ENCODE measurements around the gene DNPEP. TPM values are rescaled to one million over a fixed set of nuclear protein-coding genes. Genes with fewer than 3 reads are reported as not detected.

Gene DNPEP
- total RNA-seq, 6 experiments from 2014 or later, result 46.9 to 59.4 (median 53.0) TPM

DNA sequence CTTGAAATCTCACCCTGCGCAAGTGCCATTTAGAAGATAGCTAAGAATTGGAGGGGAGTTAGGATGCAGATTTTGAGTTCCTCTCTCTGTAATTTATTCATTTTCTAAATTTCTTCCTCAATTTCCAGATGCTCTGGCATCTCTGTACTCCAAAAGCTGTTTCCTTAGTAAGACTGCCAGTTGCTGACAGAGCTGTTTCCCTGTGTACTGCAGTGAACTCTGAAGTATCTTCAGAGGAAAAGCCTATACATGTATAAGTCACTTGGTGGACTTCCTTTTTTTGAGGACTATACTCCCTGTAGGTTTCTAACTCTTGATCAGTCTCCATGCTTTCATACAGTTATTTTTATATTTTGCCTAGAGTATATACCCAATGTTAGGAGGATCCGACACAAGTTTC is 53.6 kb downstream of the DNPEP start:
- DNase-seq, result no peak
- H3K4me1 Mint-ChIP-seq (ENCODE audit: low read depth), result no peaks in the 10 kb centered on the region

DNA sequence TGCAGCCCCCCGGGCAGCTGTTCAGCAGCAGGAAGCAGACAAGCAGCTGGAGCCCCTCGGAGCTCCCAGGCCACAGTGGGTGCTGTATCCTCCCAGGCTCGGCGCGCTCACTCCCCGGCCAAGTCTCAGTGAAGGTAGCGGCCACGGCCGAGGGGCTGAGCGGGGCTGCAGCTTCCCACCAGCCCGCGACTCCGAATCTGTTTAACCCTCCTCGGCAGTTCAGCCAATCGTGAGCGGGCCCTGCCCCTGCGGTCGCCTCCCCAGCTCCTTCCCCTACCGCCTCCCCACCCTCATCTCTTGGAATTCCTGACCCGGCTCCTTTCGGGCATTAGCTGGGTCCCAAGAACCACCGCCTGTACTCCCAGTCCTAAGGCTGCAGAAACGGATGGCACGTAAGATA is 55.2 kb downstream of the DNPEP start, which contains the start of gene RESP18:
Gene RESP18, minus strand, starts transcription at position 203 of the 400 bp plus-strand sequence.
- Mint-ChIP-seq H3K27me3 (ENCODE audit: insufficient read depth) (peaks cover 46% of the 10 kb centered on the region), H3K4me3 (no peak within 1 kb of the TSS), H3K4me1 (ENCODE audit: low read depth) (no peaks in the 10 kb centered on the region), H3K27ac (no peak within 1 kb of the TSS), H3K36me3 (ENCODE audit: low read depth) (no peaks in the 10 kb centered on the region; the same call in 1 of the 2 replicates), H3K9me3 (peaks cover 4% of the 10 kb centered on the region; the same call in 1 of the 2 replicates)
- DNase-seq, result no peak
- no peak for TF ChIP-seq CTCF (IDR thresholded peaks at IDR 0.05)

More for the DNA sequence above, 53.6 kb downstream of the DNPEP start:
- no peak for TF ChIP-seq CTCF (IDR thresholded peaks at IDR 0.05)
- Mint-ChIP-seq H3K9me3 (peaks cover 4% of the 10 kb centered on the region; the same call in 1 of the 2 replicates), H3K4me3 (no peak overlapping the region), H3K27me3 (ENCODE audit: insufficient read depth) (peaks cover 45% of the 10 kb centered on the region), H3K27ac (no peak overlapping the region), H3K36me3 (ENCODE audit: low read depth) (no peaks in the 10 kb centered on the region; the same call in 1 of the 2 replicates)

DNA sequence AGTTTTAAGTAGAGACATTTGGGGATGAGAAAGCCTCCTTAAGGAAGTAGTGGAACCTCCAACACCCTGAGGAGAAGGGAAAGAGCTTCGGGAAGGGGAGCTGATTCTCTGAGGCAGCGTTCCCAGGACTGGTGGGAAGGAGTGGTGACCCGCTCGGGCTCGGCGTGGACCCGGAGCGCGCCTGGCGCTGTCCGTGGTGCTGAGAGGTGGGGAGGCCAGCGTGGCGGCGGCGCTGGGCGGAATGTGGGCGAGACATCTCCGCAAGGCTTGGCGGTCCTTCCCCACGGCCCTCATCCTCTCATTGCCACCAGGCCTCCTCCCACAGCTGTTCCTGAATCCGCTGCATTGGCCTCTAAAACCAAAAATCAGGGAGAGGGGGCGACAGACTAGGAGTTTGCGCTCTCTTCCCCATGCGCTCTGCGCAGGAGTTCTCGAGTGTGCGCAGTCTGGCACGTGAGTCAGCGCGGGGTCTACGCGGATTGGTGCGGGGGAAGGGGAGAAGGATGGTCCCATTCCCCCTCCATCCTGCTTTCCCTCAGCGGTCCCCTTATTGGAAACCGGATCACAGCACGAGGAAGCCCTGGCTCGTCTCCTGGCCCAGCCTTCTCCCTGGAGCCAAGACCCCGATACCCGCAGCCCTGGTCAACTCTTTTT is 56.0 kb downstream of the DNPEP start:
- Mint-ChIP-seq H3K4me3 (no peak overlapping the region), H3K36me3 (ENCODE audit: low read depth) (no peaks in the 10 kb centered on the region; the same call in 1 of the 2 replicates), H3K27me3 (ENCODE audit: insufficient read depth) (peaks cover 52% of the 10 kb centered on the region), H3K27ac (no peak overlapping the region), H3K9me3 (peaks cover 4% of the 10 kb centered on the region; the same call in 1 of the 2 replicates), H3K4me1 (ENCODE audit: low read depth) (no peaks in the 10 kb centered on the region)
- DNase-seq, result no peak
- TF ChIP-seq CTCF (IDR thresholded peaks at IDR 0.05), result no peak

DNA sequence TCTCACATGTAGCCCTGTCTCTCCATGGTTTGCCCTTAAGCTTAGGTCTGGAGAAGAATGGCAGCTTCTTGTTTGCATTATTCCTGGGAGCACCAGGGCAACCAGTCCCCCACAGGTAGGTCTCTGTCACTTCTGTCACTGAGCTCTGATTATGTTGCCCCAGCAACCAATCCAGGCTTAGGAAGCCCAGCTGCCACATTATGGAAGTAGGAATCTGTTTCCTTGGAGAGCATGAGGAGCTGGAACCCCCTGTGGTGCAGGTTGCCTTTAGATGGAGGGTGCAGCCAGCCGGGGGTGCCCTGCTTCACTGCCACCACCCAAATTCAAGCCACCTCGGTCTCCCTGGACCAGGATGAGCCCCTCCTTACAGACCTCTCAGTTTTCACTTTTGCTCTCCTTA is 60.0 kb downstream of the DNPEP start:
- Mint-ChIP-seq H3K27me3 (ENCODE audit: insufficient read depth) (peaks cover 54% of the 10 kb centered on the region), H3K4me1 (ENCODE audit: low read depth) (no peaks in the 10 kb centered on the region), H3K9me3 (peaks cover 4% of the 10 kb centered on the region; the same call in 1 of the 2 replicates), H3K36me3 (ENCODE audit: low read depth) (no peaks in the 10 kb centered on the region), H3K27ac (no peak overlapping the region), H3K4me3 (no peak overlapping the region)
- no peak for DNase-seq
- TF ChIP-seq CTCF (IDR thresholded peaks at IDR 0.05), result no peak

- Mint-ChIP-seq H3K27ac (no peak overlapping the region), H3K4me3 (no peak overlapping the region), H3K4me1 (ENCODE audit: low read depth) (no peaks in the 10 kb centered on the region), H3K36me3 (ENCODE audit: low read depth) (no peaks in the 10 kb centered on the region), H3K9me3 (no peaks in the 10 kb centered on the region), H3K27me3 (ENCODE audit: insufficient read depth) (peaks cover 41% of the 10 kb centered on the region)
- no peak for TF ChIP-seq CTCF (IDR thresholded peaks at IDR 0.05)
- DNase-seq, result no peak
Observed at GRCh38 chr2:219325657-219326315, 61.9 kb downstream of the DNPEP start.

Measured in HFFc6 (cell line).